Spleen (tissue), 11 donors: Measurements from ENCODE around the gene LPAR3. TPM values are rescaled to one million over a fixed set of nuclear protein-coding genes. Genes with fewer than 3 reads are reported as not detected.

ENCODE experiments used
- DNase-seq: peaks from one replicate; pipeline ENCODE4 v3.0.0-alpha.2; 2020
- H3K27ac ChIP-seq, 8 donors: fragments of 200-600 bp; sonication (generic) in 7 of 8; 1 replicate in 4 of 8; 2 replicates in 4 of 8; pipeline versions ENCODE4 v1.5.0 to v1.8.0; 2016 to 2021; ENCODE audit warnings: inconsistent platforms in 4 of 8, mild to moderate bottlenecking in 4 of 8, moderate library complexity in 1 of 8
- H3K27me3 ChIP-seq, 7 donors: fragments of 200-600 bp; sonication (generic) in 6 of 7; replicated peaks in 1 of 7; 1 replicate in 4 of 7; 2 replicates in 3 of 7; pipeline versions ENCODE4 v1.5.0 to v1.8.0; 2016 to 2021; ENCODE audit warnings: inconsistent platforms in 3 of 7, mild to moderate bottlenecking in 1 of 7
- H3K36me3 ChIP-seq, 6 donors: fragments of 200-600 bp; sonication (generic) in 5 of 6; 1 replicate in 4 of 6; 2 replicates in 2 of 6; pipeline versions ENCODE4 v1.5.0 to v1.8.0; 2016 to 2021; ENCODE audit warnings: inconsistent platforms in 2 of 6
- H3K4me1 ChIP-seq, 6 donors: fragments of 200-600 bp; sonication (generic) in 5 of 6; 1 replicate in 3 of 6; 2 replicates in 3 of 6; pipeline versions ENCODE4 v1.5.0 to v1.8.0; 2016 to 2021; ENCODE audit warnings: inconsistent platforms in 3 of 6
- H3K4me3 ChIP-seq, 8 donors: fragments of 200-600 bp; sonication (generic) in 7 of 8; 1 replicate in 4 of 8; 2 replicates in 4 of 8; pipeline versions ENCODE4 v1.5.0 to v1.8.0; 2016 to 2021; ENCODE audit warnings: inconsistent platforms in 4 of 8, mild to moderate bottlenecking in 4 of 8, moderate library complexity in 2 of 8
- H3K9me3 ChIP-seq, 8 donors: fragments of 200-600 bp; sonication (generic) in 7 of 8; 1 replicate in 4 of 8; 2 replicates in 4 of 8; pipeline versions ENCODE4 v1.5.0 to v1.8.0; 2016 to 2021; ENCODE audit warnings: inconsistent platforms in 4 of 8
- CTCF ChIP-seq, 11 experiments: fragments of 200-600 bp in 7 of 11; fragments of 450-650 bp in 4 of 11; sonication (generic) in 4 of 11; IDR thresholded peaks in 8 of 11; conservative IDR thresholded peaks in 3 of 11; 1 replicate in 7 of 11; 2 replicates in 4 of 11; pipeline versions ENCODE4 v1.4.0 to v1.8.0; 2016 to 2021; ENCODE audit warnings: antibody characterized with exemption in 11 of 11, inconsistent platforms in 4 of 11, mild to moderate bottlenecking in 1 of 11
- POLR2A ChIP-seq, 3 donors: fragments of 450-650 bp; IDR thresholded peaks; one replicate each; pipeline ENCODE4 v1.5.1; 2017; ENCODE audit warnings: antibody characterized with exemption in 3 of 3, mild to moderate bottlenecking in 1 of 3
- POLR2AphosphoS5 ChIP-seq, 3 donors: sonication (generic); formaldehyde crosslinking; IDR thresholded peaks; one replicate each; pipeline ENCODE4 v1.5.1; 2017; ENCODE audit warnings: antibody characterized with exemption in 3 of 3
- WGBS, 5 donors: extraction: QIAGEN DNeasy Blood & Tissue Kit in 3 of 5; methylation state at CpG; one replicate each; pipeline versions ENCODE4 v1.1.5 to v1.1.7; 2013 to 2018; 5-methylcytosine and 5-hydroxymethylcytosine counted together
- intact Hi-C: fragments of 100-400 bp; cut with DNase I; formaldehyde crosslinking; loops from one replicate; pipeline ENCODE4 v1.15.0; 2023; ENCODE audit warnings: low total_unique reads
- polyA plus RNA-seq, 3 donors: library from polyadenylated mRNA; stranded (reverse); fragments of 200-250 nt; gene quantifications; one replicate each; pipeline ENCODE4 v1.2.1, GENCODE V29; 2013
- total RNA-seq, 7 donors: library from RNA; depleted of rRNA in 3 of 7; stranded (reverse); fragments of >200 nt in 3 of 7; fragmentation: NEBNext Ultra II Directional in 4 of 7; extraction: Animal tissue kit (Norgen Biotek cat#: 25700) in 4 of 7; gene quantifications; one replicate each; pipeline versions ENCODE4 v1.1.0 to v1.2.1, GENCODE V29; 2016 to 2021
- donor health status: healthy with polysubstance abuse.
- donor health status: DM: no; HTN: no; CAD: no; lungs with moderate emphysema.
- donor health status: DM: no; HTN: no; CAD: no.
- donor health status: Bipolar disorder and iron deficiency.
- donor health status: healthy.
- donor health status: DM: no; HTN: no; CAD: no.
- donor health status: DM: yes; HTN: yes; CAD: no.

The LPAR3 gene
- total and polyA plus RNA-seq, 10 donors = 0.03 to 0.85 (median 0.31) TPM

GRCh38 chr1:84861988-84862644 lies 30.9 kb downstream of the LPAR3 start:
- intact Hi-C loops = no loop called here
- Histone ChIP-seq H3K36me3 (no peaks in the 10 kb centered on the region), H3K4me1 (peaks cover 0 to 18% (median 0%) of the 10 kb centered on the region in 6 donors), H3K9me3 (no peaks in the 10 kb centered on the region), H3K4me3 (no peak overlapping the region), H3K27me3 (no peaks in the 10 kb centered on the region), H3K27ac (peak overlapping the region in 1 of 8 donors; percentile 48)
- no peak for DNase-seq
- TF ChIP-seq CTCF (IDR thresholded peaks at IDR 0.05 in 8 of 11, conservative IDR thresholded peaks at IDR 0.05 in 3 of 11) (no peak), POLR2AphosphoS5 (IDR thresholded peaks at IDR 0.05) (no peak), POLR2A (IDR thresholded peaks at IDR 0.05) (no peak)
- WGBS, 5 donors = 76 to 86% (median 78%) methylated on average over 6 of the region's 6 CpGs

- peaks cover 0 to 18% (median 0%) of the 10 kb centered on the region in 6 donors for H3K4me1 ChIP-seq
- 11 to 29% (median 13%) methylated on average over 1 of the region's 1 CpG for WGBS, 5 donors
These were observed 31.5 kb downstream of the LPAR3 start for GRCh38 chr1:84861516-84861915.

GRCh38 chr1:84859866-84860265 lies 33.1 kb downstream of the LPAR3 start:
- no peak overlapping the region for H3K4me3 ChIP-seq
- no peaks in the 10 kb centered on the region for H3K9me3 ChIP-seq
- intact Hi-C loops = no loop called here
- TF ChIP-seq POLR2AphosphoS5 (IDR thresholded peaks at IDR 0.05) = no peak
- no peak for TF ChIP-seq POLR2A (IDR thresholded peaks at IDR 0.05)
- TF ChIP-seq CTCF (IDR thresholded peaks at IDR 0.05 in 8 of 11, conservative IDR thresholded peaks at IDR 0.05 in 3 of 11) = no peak
- no peak overlapping the region for H3K27ac ChIP-seq
- DNase-seq = no peak
- 81 to 90% (median 82%) methylated on average over 4 of the region's 4 CpGs for WGBS, 5 donors
- H3K4me1 ChIP-seq = peaks cover 0 to 19% (median 0%) of the 10 kb centered on the region in 6 donors
- H3K36me3 ChIP-seq = no peaks in the 10 kb centered on the region
- H3K27me3 ChIP-seq = no peaks in the 10 kb centered on the region

More at GRCh38 chr1:84861516-84861915, 31.5 kb downstream of the LPAR3 start:
- intact Hi-C loops = no loop called here
- DNase-seq = no peak
- no peaks in the 10 kb centered on the region for H3K9me3 ChIP-seq
- H3K27me3 ChIP-seq = no peaks in the 10 kb centered on the region
- no peaks in the 10 kb centered on the region for H3K36me3 ChIP-seq
- TF ChIP-seq POLR2AphosphoS5 (IDR thresholded peaks at IDR 0.05) (no peak), CTCF (IDR thresholded peaks at IDR 0.05 in 8 of 11, conservative IDR thresholded peaks at IDR 0.05 in 3 of 11) (no peak), POLR2A (IDR thresholded peaks at IDR 0.05) (no peak)
- no peak overlapping the region for H3K4me3 ChIP-seq
- no peak overlapping the region for H3K27ac ChIP-seq

GRCh38 chr1:84857906-84858305 lies 35.1 kb downstream of the LPAR3 start:
- Histone ChIP-seq H3K4me3 (no peak overlapping the region), H3K27ac (no peak overlapping the region), H3K36me3 (no peaks in the 10 kb centered on the region), H3K9me3 (no peaks in the 10 kb centered on the region), H3K4me1 (peaks cover 0 to 26% (median 2%) of the 10 kb centered on the region in 6 donors), H3K27me3 (no peaks in the 10 kb centered on the region)
- WGBS, 5 donors = 81 to 90% (median 85%) methylated on average over 8 of the region's 8 CpGs
- no peak for DNase-seq
- TF ChIP-seq POLR2AphosphoS5 (IDR thresholded peaks at IDR 0.05) (no peak), POLR2A (IDR thresholded peaks at IDR 0.05) (no peak), CTCF (IDR thresholded peaks at IDR 0.05 in 8 of 11, conservative IDR thresholded peaks at IDR 0.05 in 3 of 11) (no peak)
- intact Hi-C loops = no loop called here
